ENCODE measurements around the gene IGSF21. TPM values are rescaled to one million over a fixed set of nuclear protein-coding genes. Genes with fewer than 3 reads are reported as not detected.

IGSF21 gene
- total and polyA plus RNA-seq, 2 of the 4 experiments (the other 2 are of a cell fraction) = not detected

DNA sequence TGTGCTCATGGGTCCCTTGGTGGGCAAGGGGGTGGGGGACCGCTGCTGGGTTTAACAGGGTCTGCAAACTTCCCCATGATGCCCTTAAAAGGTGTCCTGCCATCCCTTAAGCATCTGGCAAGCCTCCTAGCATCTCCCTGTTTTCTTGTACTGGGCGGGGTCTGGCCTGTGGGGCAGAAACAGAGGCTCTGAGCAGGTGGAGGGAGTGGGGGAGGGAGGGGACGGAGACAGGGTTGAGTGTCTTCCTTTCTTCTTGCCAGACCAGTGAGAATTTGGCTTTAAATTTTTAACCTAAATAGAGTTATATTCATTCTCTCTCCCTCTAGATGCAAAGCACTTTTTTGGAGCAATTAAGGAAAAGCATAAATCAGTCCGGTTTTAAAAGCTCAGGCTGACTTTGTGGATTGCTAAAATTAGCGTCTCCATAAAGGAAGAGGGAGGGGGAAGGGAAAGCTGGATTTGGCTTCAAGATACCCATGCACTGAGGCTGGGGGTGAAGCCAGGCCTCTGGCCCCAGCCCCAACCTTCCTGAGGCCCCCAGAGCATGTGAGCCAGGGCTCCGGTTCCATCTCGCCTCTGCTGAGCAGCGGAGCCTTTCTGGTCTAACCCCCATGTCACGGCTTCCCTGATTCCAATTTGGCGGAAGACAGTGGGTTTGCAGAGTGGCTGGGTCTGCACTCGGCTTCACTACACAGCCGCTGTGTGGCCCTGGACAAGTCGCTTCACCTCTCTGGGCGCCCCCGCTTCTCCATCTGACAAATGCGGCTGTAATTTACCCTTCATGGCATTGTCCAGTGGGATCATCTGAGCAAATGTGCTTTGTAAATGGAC, 25.3 kb downstream of the IGSF21 start:
- Histone ChIP-seq H4K5ac (ENCODE audit: low read depth, low read length) (no peak overlapping the region), H2AFZ (replicated peaks; ENCODE audit: low read length, poor library complexity) (no peak overlapping the region), H3K9ac (ENCODE audit: low read depth, low read length) (no peak overlapping the region), H3K23ac (ENCODE audit: low read depth, low read length) (no peak overlapping the region), H3K9me1 (ENCODE audit: insufficient read depth, low read length) (no peaks in the 10 kb centered on the region), H3K18ac (ENCODE audit: low read depth, low read length) (no peak overlapping the region), H4K8ac (ENCODE audit: low read depth in 2 of 2, low read length in 2 of 2) (no peak overlapping the region), H3K56ac (ENCODE audit: extremely low read depth, insufficient read depth, low read length) (no peak overlapping the region), H4K20me1 (ENCODE audit: insufficient read depth, low read length) (no peaks in the 10 kb centered on the region), H3K4me1 (ENCODE audit: control insufficient read depth, insufficient read depth, low read length) (no peaks in the 10 kb centered on the region), H3K79me1 (ENCODE audit: low read depth in 1 of 2, low read length in 2 of 2) (no peaks in the 10 kb centered on the region), H2BK20ac (ENCODE audit: low read depth, low read length) (no peak overlapping the region), H2BK5ac (ENCODE audit: low read depth, low read length, poor library complexity, severe bottlenecking) (no peak overlapping the region), H3K9me3 (ENCODE audit: control insufficient read depth, insufficient read depth, low read length) (no peaks in the 10 kb centered on the region), H3K36me3 (ENCODE audit: control insufficient read depth, insufficient read depth, low read length) (no peaks in the 10 kb centered on the region), H2BK15ac (ENCODE audit: low read depth, low read length) (no peak overlapping the region), H2AK9ac (replicated peaks; ENCODE audit: low read depth, low read length, poor library complexity) (no peak overlapping the region), H2AK5ac (ENCODE audit: low read depth, low read length) (no peak overlapping the region), H2BK120ac (ENCODE audit: low read depth, low read length) (no peak overlapping the region), H3K27ac (ENCODE audit: insufficient read depth, low read length) (no peak overlapping the region), H3K4ac (ENCODE audit: low read depth, low read length) (no peak overlapping the region), H4K91ac (ENCODE audit: insufficient read depth, low read depth, low read length) (no peak overlapping the region), H3K14ac (replicated peaks; ENCODE audit: low read depth, low read length) (no peak overlapping the region), H3K4me2 (ENCODE audit: low read depth, low read length) (no peak overlapping the region), H3K27me3 (ENCODE audit: control insufficient read depth, insufficient read depth, low read length) (no peaks in the 10 kb centered on the region), H3K4me3 (ENCODE audit: insufficient read depth, low read depth, low read length) (no peak overlapping the region)
- ChIA-PET POLR2A (ENCODE audit: unreplicated experiment) (no interaction called here), CTCF (no interaction called here)
- WGBS, 2 experiments (ENCODE audit: extremely low coverage in 2 of 2, insufficient read length in 1 of 2) = 50% methylated on average over 4 of the region's 16 CpGs; no CpG with 5 or more reads in 1 of the 2 experiments
- in situ Hi-C loops (cut with MboI; ENCODE audit: low sequenced_read_pairs) (no loop called here), dilution Hi-C loops (cut with HindIII; ENCODE audit: low sequenced_read_pairs, unreplicated experiment) (no loop called here), intact Hi-C loops (cut with micrococcal nuclease) (no loop called here)
- TF ChIP-seq RCOR1 (IDR thresholded peaks at IDR 0.05; ENCODE audit: insufficient replicate concordance, low read length) (no peak), MAZ (IDR thresholded peaks at IDR 0.05; ENCODE audit: borderline replicate concordance, low read depth, low read length) (no peak)
- no peak for ATAC-seq (ENCODE audit: low read depth)
- no TSS peak for BruUV-seq (replicated peaks)
- DNase-seq = no peak

Data from IMR-90 (cell line).